HG03196 (cell line): Measurements from ENCODE around the gene CRIP1.

Experiments used
- ATAC-seq: cut with Tn5 transposase; IDR thresholded peaks from one replicate; pipeline ENCODE4 v1.9.1; 2021; ENCODE audit not compliant: unreplicated experiment

Gene CRIP1

DNA sequence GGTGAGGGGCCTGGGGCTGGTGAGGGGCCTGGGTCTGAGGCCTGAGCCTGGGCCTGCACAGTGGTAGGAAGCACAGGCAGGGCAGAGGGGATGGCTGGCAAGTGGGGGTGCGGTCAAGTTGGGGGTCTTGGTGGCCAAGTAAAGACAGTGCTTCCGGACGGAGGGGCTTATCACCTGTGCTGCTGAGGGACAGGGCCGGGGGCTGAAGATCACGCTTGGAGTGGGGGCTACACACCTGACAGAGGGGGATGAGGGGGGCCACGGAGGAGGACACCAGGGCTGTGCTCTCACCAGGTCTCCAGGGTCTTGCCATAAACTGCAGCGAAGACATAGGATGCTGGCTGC, 16.6 kb downstream of the CRIP1 start:
- ATAC-seq = no peak

DNA sequence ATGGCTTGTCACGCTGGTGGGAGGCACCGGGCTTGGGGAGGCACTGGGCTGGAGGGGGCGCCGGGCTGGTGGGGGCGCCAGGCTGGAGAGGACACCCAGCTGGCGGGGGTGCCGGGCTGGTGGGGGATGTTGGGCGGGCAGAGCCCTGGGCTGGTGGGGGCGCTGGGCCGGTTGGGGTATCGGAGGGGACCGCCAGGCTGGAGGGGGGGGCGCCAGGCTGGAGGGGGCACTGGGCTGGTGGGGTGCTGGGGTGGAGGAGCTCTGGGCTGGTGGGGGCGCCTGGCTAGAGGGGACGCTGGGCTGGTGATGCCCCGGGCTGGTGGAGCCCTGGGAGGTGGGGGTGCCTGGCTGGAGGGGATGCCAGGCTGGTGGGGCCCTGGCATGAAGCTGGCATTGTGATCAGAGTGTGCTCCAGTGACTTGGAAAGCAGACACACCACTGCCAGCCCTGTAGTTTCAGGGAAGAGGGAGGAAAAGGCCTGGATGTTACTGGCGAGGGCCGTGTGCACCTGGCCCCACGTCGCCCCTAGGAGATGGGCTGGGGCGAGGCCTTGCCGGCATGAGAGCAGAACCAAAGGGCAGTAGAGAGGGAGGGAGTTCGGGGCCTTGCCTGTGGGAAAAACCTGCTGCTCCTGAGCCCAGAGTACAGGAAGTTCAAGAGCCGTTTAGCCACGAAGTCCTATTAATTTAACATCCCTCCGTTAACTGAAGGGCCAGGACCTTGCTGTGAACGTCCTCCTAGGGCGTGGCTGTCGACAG, 17.4 kb downstream of the CRIP1 start:
- no peak for ATAC-seq

DNA sequence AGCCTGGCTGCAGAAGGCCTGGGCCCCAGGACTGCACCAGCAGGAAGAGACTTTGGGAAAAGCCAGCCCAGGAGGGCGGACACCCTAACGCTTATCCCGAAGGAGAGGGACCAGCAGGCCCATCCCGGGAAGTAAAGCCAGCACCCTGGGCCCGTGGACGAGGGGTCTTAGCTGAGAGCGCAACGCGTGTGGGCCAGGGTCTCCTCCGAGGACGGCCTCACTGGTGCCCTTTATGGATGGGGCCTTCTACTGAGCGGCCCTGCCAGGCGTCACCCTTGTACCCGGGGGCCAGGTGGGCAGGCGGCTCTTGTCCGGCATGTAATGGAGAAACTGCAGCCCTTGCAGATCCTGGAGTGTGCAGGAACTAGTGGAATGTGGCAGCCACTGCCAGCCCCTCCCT, 18.4 kb downstream of the CRIP1 start:
- no peak for ATAC-seq

DNA sequence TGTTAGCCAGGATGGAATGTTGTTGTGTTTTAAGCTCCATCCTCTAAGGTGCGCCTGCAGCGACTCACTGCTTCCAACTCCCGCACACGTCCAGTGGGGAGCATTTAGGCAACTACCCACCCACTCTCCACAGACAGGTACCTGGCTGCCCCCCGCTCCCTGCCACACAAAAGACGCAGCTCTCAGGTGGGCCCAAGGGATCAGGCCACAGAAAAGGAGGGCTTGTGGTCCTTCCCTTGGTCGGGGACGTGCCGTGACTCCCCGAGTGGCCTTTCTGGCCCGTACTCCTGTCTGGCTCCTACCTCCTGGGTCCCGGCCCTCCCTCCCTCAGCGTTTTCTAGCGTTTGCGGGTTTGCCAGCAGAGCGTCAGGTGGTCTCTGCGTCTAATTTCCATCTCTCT, 20.6 kb downstream of the CRIP1 start:
- ATAC-seq = no peak

DNA sequence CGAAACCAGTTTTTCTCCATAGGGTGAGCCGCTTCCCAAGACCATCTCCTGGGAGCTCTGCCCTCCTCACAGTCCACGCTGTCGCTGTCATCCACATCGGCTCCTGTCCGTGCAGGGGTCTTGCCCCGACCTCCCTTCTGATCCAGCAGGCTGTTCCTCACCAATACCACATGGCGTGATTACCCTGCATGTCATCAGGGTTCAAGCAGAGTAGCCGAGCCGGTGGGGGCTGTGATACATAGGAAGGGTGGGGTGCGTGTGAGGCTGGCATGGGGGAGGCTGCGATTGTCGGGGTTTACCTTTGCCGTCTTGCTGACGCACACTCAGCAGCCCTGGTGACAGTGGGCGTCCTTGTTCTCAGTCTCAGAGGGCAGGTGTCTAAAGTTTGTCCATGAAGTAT, 21.4 kb downstream of the CRIP1 start:
- ATAC-seq = no peak

DNA sequence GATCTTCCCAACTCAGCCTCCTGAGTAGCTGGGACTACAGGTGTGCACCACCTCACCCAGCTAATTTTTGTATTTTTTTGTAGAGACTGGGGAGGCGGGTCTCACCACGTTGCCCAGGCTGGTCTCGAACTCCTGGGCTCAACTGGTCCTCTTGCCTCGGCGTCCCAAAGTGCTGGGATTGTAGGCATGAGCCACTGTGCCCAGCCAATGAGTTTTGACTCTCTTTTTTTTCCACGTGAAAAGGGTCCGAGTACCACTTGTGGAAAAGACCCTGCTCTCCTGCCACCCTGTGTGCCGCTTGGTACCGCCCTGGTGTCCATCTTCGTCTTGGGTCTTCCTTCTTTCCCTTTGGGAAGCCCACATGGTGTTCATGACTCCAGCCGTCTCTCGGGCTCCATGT, 21.9 kb downstream of the CRIP1 start:
- ATAC-seq = no peak

DNA sequence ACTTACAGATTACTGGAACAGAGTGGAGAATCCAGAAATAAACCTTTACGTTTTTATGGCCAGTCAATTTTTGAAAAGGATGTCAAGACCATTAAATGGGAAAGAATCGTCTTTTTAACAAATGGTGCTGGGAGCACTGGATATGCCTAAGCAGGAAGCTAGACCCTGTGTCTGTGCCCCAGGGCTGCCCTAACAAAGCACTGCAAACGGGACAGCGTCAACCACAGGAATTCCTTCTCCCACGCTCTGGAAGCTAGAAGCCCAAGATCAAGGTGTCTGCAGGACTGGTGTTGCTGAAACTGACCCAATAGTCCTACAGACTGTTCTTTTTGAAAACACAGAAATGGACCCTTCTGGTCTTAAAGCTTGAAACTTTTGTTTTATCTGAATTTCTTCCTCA, 30.4 kb downstream of the CRIP1 start:
- ATAC-seq = no peak

DNA sequence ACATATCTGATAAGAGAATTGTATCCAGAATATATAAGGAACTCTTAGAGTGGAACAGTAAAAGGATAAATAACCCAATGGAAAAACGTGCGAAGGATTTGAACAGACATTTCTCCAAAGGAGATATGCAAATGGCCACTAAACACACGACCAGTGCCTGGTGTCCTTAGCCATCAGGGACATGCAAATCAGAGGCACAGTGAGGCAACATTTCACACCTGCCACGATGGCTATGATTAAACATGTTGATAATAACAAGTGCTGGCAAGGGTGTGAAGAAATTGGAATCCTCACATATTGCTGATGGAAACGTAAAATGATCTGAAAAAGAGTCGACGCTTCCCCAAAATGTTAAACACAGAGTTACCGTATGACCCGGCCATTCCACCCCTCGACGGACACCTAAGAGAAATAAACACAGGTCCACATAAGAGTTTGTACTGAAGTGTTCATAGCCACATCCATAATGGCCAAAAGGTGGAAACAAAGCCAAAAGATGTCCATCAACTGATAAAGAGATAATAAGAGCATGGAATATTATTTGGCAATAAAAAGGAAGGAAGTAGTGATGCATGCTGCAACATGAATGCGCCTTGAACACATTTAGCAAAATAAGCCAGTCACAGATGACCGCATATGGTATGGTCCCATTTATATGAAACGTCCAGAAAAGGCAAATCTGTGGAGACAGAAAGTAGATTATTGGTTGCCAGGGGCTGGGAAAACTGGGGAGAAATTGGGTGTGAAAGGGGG, 33.4 kb downstream of the CRIP1 start:
- ATAC-seq = no peak

DNA sequence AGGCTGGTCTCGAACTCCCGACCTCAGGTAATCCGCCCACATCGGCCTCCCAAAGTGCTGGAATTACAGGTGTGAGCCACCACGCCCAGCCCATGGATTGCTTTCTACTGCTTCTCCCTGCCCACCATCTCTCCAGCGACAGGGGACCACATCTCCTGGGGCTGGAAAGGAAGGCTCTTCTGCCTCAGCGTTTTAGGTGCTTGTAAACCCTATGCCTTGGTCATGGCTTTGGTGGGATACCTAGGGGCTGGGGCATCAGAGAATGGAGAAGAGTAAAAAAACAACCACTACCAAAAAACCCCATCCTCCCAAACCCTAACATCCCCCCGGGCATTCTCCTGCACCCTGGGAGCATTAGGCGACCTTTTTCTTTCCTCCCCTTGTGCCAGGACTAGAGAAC, 38.6 kb downstream of the CRIP1 start:
- no peak for ATAC-seq

DNA sequence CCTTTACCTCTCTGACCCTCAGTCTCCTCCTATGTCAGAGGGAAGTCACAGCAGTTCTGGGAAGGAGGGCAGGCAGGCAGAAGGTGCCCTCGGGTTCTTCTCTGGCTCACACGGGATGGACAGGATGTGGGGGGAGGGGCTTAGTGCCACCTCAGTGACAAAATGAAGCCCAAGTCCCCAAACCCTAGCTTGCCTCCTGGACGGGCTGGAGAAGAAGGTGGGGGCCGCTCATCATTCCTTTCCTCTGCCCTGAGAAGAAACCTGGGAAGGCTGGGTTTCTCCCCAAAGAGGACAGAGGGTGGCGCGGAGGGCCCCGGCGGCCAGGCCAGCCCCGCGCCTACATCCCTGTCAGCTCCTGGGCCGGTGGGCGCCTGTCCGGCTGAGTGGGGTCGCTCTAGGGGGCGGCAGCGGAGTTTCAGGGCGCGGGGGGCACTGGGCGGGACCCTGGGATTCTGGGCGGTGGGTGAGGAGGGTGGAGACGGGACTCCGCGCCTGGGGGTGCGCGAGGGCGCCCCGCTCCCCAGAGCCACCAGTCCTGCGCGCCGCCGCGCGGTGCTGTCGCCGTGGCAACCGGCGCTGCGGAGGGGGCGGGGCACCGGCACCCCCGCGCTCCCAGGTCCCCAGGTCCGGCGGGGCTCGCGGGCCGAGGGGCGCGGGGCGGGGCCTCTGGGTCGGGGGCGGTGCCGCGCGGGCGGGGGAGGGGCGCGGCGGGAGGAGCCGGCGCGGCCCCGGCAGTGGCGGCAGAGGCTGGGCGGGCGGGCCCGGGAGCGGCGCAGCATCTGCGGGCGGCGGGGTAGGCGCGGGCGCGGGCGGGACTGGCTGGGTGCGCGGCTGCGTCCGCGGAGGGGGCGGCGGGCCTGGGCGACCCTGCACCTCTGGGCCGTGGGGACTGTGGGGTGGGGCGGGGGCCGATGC, 39.4 kb downstream of the CRIP1 start, which contains the start of gene TMEM121:
Gene TMEM121, plus strand, starts transcription at position 723 of the 915 bp plus-strand sequence. CDS start 2,252 bp downstream, outside the sequence.
- ATAC-seq = no peak

DNA sequence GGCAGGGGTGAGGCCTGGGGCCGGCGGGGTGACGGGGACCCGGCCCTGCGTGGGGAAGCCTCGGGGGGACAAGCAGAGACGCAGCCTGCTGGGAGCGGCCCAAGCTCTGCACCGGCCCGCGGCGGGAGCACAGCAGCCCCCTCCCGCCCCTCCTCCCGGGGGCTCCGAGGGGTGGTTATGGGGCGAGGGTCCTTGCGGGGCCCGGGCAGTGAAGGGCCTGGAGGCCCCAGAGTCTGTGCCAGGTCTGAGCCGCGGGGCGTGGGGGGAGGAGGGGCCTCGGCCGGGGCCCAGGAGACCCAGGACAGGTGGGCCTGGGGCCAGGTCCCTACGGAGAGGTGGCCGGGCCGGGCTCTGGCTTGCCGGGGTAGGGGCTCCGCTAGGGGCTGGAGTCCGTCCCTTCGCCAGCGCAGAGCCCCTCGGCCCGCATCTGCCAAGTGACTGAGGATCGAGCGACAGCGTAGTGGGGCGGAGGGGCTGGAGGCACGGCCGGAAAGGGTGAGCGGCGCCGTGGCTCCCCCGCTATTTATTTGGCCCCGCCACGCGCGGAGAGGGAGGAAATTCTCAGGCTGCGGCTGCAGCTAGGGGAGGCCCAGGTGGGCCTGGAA, 40.2 kb downstream of the CRIP1 start:
- no peak for ATAC-seq

DNA sequence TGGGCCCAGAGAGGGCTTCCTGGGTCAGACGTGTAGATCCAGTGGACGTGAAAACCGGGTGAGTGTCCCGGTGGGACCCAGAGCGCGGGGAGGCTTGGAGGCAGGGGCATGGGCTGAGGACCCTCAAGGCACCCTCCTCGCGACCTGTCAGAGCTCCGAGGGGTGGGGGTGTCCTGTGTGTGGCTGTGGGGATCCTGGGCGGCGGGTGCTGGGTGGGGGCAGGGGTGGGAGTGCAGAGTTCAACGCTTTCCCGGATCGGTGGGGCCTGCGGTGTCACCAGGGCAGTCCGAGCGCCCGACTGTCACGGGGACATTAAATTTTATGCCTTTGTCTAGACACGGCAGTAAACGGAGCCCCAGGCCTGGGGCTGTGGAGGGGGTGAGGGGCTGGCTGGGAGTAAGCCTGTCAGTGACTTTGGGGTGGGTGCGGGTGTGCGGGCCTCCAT, 40.7 kb downstream of the CRIP1 start:
- no peak for ATAC-seq

DNA sequence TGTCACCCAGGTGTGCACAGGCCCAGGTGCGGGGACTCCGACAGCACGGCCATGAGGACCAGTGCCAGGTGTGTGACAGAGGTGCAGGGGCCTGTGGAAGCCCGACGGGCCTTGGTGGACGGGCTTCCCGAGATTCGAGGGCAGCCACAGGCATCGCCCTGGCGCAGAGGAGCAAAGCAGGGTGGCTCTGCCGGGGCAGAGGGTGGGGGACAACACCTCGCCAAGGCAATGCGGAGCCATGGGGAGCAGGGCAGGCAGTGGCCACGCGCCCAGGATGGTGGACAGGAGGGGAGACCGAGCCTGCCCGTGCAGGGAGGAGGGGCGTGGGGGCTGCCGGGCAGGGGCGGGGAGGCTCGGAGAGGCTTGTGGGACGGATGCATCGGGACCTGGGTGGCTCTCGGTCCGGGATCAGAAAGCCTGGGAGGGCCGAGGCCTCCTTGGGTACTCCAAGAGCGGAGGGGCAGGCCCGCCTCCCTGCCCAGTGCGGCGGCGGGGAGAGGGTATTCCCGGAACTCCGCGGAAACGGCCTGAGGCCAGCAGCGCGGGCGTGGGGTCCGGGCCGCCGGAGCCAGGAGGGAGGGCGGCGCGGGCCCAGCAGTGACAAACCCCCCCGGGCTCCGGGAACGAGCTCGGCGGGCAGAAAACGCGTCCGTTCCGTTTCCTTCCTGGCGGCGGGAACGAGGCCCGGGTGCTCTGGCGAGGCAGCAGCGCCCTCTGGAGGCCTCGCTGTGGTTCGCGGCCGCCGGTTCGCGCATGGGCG, 41.3 kb downstream of the CRIP1 start:
- no peak for ATAC-seq

DNA sequence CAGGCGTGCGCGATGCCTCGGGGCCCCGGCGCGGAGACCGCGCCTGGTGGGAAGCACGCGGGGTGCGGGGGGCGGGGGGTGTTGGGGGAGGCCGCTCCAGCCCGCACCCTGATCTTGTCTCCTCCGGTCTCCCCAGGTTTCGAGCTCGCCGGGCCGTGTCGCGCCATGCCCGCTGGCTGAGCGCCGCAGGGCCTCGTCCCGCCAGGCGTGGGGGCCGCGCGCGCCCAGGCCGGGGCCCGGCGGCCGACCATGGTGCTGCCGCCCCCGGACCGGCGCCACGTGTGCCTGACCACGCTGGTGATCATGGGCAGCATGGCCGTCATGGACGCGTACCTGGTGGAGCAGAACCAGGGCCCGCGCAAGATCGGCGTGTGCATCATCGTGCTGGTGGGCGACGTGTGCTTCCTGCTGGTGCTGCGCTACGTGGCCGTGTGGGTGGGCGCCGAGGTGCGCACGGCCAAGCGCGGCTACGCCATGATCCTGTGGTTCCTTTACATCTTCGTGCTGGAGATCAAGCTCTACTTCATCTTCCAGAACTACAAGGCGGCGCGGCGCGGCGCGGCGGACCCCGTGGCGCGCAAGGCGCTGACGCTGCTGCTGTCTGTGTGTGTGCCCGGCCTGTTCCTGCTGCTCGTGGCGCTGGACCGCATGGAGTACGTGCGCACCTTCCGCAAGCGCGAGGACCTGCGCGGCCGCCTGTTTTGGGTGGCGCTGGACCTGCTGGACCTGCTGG, 42.1 kb downstream of the CRIP1 start:
- ATAC-seq = no peak

DNA sequence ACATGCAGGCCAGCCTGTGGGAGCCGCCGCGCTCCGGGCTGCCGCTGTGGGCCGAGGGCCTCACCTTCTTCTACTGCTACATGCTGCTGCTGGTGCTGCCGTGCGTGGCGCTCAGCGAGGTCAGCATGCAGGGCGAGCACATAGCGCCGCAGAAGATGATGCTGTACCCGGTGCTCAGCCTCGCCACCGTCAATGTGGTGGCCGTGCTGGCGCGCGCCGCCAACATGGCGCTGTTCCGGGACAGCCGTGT, 42.6 kb downstream of the CRIP1 start:
- ATAC-seq = no peak

DNA sequence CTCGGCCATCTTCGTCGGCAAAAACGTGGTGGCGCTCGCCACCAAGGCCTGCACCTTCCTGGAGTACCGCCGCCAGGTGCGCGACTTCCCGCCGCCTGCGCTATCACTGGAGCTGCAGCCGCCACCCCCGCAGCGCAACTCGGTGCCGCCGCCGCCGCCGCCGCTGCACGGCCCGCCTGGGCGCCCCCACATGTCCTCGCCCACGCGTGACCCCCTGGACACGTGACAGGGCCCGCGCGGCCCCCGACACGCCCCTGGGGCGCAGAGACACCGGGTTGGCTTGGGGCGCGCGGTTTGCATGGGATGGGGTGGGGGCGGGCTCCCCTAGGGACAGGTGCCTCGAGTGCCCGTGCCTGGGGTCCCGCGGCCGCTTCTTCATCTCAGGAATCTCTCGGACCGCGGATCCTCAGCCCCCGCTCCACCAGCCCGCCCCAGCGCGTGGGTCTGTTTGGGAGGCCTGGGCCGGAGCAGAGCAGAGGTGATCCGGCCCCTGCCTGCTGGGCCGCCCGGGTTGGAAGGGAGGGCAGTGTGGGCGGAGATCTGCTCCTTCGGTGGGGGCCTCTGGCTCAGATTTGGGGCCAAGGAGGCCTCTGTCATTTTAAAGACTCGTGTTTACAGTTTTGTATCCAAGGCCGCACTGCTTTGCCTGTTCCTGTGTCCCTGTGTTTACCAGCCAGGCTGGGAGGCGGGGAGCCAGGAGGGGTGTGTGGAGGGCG, 43.0 kb downstream of the CRIP1 start:
- ATAC-seq = no peak

DNA sequence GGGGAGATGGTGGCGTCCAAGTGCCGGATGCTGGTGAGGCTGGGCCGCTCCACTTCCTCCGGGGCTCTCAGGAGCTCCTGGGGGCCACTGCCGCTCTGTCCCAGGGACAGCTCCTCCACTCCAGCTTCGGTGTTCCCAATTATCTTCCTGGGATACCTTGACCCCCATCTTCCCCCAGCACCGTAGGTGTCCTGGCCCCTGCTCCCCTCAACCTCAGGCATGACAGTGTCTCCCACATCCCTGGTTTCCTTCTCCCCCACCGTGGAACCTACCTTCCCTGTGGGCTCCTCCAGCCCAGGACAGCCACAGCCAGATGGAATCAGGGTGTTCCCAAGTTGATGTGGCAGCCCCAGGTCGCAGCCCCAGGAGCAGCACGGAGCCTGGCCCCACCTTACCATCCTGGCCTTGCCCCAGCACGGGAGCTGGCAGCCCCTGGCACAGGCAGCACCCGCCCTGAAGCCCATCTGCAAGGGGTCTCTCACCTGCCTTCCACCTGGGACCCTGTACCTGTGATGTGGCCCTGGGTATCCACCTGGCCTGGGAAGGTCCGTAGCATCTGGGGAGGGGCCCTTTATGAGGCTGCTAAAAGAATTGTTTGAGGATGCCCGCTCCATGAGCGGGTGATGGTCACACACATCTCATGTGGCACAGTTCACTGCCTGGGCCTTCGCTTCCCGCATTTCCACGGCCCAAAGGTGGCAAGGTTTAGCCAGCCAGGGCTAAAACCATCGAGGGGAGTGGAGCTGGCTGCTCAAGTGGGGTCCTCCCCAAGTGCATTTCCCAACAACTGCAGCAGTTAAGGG, 43.8 kb downstream of the CRIP1 start:
- ATAC-seq = no peak

DNA sequence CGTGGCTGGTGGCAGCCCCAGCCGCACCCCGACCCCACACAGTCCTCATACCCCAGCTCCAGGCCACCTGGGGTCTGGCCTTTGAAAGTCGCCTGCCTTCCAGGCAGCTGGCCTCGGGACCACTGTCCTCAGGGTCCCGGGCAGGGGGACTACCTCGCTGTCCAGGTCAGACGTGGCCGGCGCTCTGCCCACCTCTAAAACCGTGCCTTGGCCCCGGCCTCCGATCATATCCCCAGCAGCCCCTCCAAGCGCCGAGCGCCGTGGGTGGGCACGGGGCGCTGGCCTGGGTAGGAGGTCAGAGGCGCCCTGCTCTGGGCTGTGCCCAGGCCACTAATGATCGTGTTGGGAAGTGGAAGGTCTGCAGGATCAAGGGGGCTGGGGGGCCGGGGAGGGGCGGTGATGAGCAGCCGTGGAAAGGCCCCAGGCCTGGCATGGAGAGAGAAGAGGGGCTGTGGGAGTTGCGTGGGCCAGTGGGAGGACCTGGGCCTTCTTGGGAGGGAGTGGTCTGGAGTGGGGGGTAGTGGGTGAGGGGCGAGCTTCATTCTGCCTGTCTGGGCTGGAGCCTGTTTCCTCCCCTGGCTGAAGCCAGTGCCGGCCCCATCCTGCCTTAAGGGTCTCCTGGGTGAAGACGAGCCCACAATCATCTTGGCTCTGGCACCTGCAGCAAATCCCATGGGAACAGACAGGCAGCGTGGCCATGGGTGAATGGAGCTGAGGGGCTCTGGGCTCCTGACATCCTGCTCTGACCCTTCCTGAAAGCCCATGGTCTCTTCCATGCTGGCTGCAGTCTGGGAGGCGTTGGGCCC, 44.6 kb downstream of the CRIP1 start:
- no peak for ATAC-seq
